Parathyroid adenoma (tissue), 2 donors: Measurements from ENCODE around the gene LPGAT1.

Experiments used
- H2AFZ ChIP-seq: fragments of 300-600 bp; sonication (generic); one replicate; pipeline ENCODE4 v1.7.0; 2017; ENCODE audit warnings: antibody characterized with exemption, mild to moderate bottlenecking
- H3K27ac ChIP-seq: fragments of 300-600 bp; sonication (generic); one replicate; pipeline ENCODE4 v1.7.0; 2017
- H3K27me3 ChIP-seq: fragments of 300-600 bp; sonication (generic); one replicate; pipeline ENCODE4 v1.7.0; 2017; ENCODE audit warnings: low read length; ENCODE audit not compliant: control insufficient read depth, insufficient read depth
- H3K36me3 ChIP-seq: fragments of 300-600 bp; sonication (generic); one replicate; pipeline ENCODE4 v1.7.0; 2017; ENCODE audit warnings: low read length; ENCODE audit not compliant: control insufficient read depth, insufficient read depth
- H3K4me1 ChIP-seq: fragments of 300-600 bp; sonication (generic); one replicate; pipeline ENCODE4 v1.7.0; 2017; ENCODE audit warnings: control low read depth
- H3K4me2 ChIP-seq: fragments of 300-600 bp; sonication (generic); one replicate; pipeline ENCODE4 v1.7.0; 2017; ENCODE audit warnings: low read length
- H3K4me3 ChIP-seq: fragments of 300-600 bp; sonication (generic); one replicate; pipeline ENCODE4 v1.7.0; 2017; ENCODE audit warnings: low read depth, low read length
- H3K79me2 ChIP-seq: fragments of 300-600 bp; sonication (generic); one replicate; pipeline ENCODE4 v1.7.0; 2017; ENCODE audit warnings: control low read depth
- H3K9ac ChIP-seq: fragments of 300-600 bp; sonication (generic); one replicate; pipeline ENCODE4 v1.7.0; 2017; ENCODE audit warnings: mild to moderate bottlenecking
- H3K9me3 ChIP-seq: fragments of 300-600 bp; sonication (generic); one replicate; pipeline ENCODE4 v1.7.0; 2017; ENCODE audit warnings: low read length; ENCODE audit not compliant: control insufficient read depth
- TF ChIP-seq, protein P1 (sequence below): fragments of 300-600 bp; sonication (generic); IDR thresholded peaks from one replicate; pipeline ENCODE4 v1.7.0; 2017; ENCODE audit warnings: antibody characterized with exemption, mild to moderate bottlenecking
- donor health status: primary hyperparathyroidism.

Gene LPGAT1

GRCh38 chr1:211752317-211752716, 78.2 kb downstream of the LPGAT1 start:
- no peak overlapping the region for H2AFZ ChIP-seq
- no peaks in the 10 kb centered on the region for H3K4me1 ChIP-seq
- H3K4me2 ChIP-seq, result no peak overlapping the region
- no peak overlapping the region for H3K9ac ChIP-seq
- no peaks in the 10 kb centered on the region for H3K27me3 ChIP-seq
- H3K79me2 ChIP-seq, result no peaks in the 10 kb centered on the region
- no peak overlapping the region for H3K4me3 ChIP-seq
- H3K9me3 ChIP-seq, result no peaks in the 10 kb centered on the region
- no peak overlapping the region for H3K27ac ChIP-seq
- TF ChIP-seq, protein P1, sequence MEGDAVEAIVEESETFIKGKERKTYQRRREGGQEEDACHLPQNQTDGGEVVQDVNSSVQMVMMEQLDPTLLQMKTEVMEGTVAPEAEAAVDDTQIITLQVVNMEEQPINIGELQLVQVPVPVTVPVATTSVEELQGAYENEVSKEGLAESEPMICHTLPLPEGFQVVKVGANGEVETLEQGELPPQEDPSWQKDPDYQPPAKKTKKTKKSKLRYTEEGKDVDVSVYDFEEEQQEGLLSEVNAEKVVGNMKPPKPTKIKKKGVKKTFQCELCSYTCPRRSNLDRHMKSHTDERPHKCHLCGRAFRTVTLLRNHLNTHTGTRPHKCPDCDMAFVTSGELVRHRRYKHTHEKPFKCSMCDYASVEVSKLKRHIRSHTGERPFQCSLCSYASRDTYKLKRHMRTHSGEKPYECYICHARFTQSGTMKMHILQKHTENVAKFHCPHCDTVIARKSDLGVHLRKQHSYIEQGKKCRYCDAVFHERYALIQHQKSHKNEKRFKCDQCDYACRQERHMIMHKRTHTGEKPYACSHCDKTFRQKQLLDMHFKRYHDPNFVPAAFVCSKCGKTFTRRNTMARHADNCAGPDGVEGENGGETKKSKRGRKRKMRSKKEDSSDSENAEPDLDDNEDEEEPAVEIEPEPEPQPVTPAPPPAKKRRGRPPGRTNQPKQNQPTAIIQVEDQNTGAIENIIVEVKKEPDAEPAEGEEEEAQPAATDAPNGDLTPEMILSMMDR, result no peak
- no peaks in the 10 kb centered on the region for H3K36me3 ChIP-seq

DNA sequence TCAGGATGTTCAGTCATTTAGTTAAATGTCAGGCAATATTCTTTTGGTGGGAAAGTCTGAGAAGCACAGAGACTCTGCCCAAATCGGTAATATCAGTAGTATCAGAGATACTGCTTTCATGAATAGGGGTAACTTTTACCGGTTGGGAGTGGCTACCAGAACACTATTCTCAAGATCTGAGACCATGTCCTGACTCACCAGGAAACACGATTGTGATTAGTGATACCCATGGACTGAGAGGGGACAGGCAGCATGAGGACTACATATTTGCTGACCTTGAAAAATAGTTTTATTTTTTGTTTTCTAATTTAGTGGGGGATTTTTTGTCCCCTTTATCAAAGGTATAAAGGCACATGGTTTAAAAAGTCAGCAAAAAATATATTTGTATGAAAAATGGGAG, 79.1 kb downstream of the LPGAT1 start:
- Histone ChIP-seq H3K79me2 (no peaks in the 10 kb centered on the region), H2AFZ (no peak overlapping the region), H3K4me3 (no peak overlapping the region), H3K4me1 (no peaks in the 10 kb centered on the region), H3K36me3 (no peaks in the 10 kb centered on the region), H3K27ac (no peak overlapping the region), H3K9me3 (no peaks in the 10 kb centered on the region), H3K27me3 (no peaks in the 10 kb centered on the region), H3K9ac (no peak overlapping the region), H3K4me2 (no peak overlapping the region)
- TF ChIP-seq, protein P1, result no peak

GRCh38 chr1:211750599-211750998, 80.0 kb downstream of the LPGAT1 start:
- H3K9me3 ChIP-seq, result no peaks in the 10 kb centered on the region
- no peaks in the 10 kb centered on the region for H3K27me3 ChIP-seq
- TF ChIP-seq, protein P1, result no peak
- no peaks in the 10 kb centered on the region for H3K4me1 ChIP-seq
- no peak overlapping the region for H3K27ac ChIP-seq
- H2AFZ ChIP-seq, result no peak overlapping the region
- no peak overlapping the region for H3K4me2 ChIP-seq
- H3K9ac ChIP-seq, result no peak overlapping the region
- no peak overlapping the region for H3K4me3 ChIP-seq
- no peaks in the 10 kb centered on the region for H3K36me3 ChIP-seq
- H3K79me2 ChIP-seq, result no peaks in the 10 kb centered on the region

- H3K4me1 ChIP-seq, result no peaks in the 10 kb centered on the region
- H3K4me3 ChIP-seq, result no peak overlapping the region
- H3K27ac ChIP-seq, result no peak overlapping the region
- no peaks in the 10 kb centered on the region for H3K27me3 ChIP-seq
- no peak overlapping the region for H3K4me2 ChIP-seq
- no peak overlapping the region for H3K9ac ChIP-seq
- TF ChIP-seq, protein P1, result no peak
- no peaks in the 10 kb centered on the region for H3K36me3 ChIP-seq
- no peaks in the 10 kb centered on the region for H3K79me2 ChIP-seq
- no peaks in the 10 kb centered on the region for H3K9me3 ChIP-seq
- no peak overlapping the region for H2AFZ ChIP-seq
Observed at GRCh38 chr1:211749251-211749650, 81.3 kb downstream of the LPGAT1 start.

DNA sequence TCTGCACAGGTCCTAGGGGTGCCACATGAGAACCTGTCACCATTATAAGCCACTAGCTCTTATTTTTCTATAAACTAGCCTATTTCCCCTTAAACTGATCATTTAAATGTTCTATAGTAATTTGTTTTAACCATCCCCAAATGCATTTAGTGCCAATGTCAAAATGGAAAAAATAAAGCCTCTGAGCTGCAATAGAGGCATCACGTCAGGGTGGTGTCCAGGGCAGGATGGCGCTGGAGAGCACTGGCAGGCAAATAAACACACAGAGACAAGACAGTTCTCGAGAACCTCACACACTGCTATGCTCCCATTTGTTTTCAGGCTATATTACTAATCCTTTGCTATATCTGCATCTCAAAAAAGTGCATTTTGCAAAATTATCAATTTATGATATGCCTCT, 81.8 kb downstream of the LPGAT1 start:
- no peaks in the 10 kb centered on the region for H3K79me2 ChIP-seq
- H3K9me3 ChIP-seq, result no peaks in the 10 kb centered on the region
- H2AFZ ChIP-seq, result no peak overlapping the region
- no peak overlapping the region for H3K9ac ChIP-seq
- no peaks in the 10 kb centered on the region for H3K4me1 ChIP-seq
- H3K4me2 ChIP-seq, result no peak overlapping the region
- no peak overlapping the region for H3K27ac ChIP-seq
- TF ChIP-seq, protein P1, result no peak
- no peaks in the 10 kb centered on the region for H3K36me3 ChIP-seq
- H3K27me3 ChIP-seq, result no peaks in the 10 kb centered on the region
- H3K4me3 ChIP-seq, result no peak overlapping the region
